Spleen (tissue), 7 donors: ENCODE results near the gene BEX1.

Source experiments
- CTCF ChIP-seq, 11 experiments: fragments of 200-600 bp in 7 of 11; fragments of 450-650 bp in 4 of 11; sonication (generic) in 4 of 11; IDR thresholded peaks in 8 of 11; conservative IDR thresholded peaks in 3 of 11; 1 replicate in 7 of 11; 2 replicates in 4 of 11; pipeline versions ENCODE4 v1.4.0 to v1.8.0; 2016 to 2021; ENCODE audit warnings: antibody characterized with exemption in 11 of 11, inconsistent platforms in 4 of 11, mild to moderate bottlenecking in 1 of 11
- POLR2A ChIP-seq, 3 donors: fragments of 450-650 bp; IDR thresholded peaks; one replicate each; pipeline ENCODE4 v1.5.1; 2017; ENCODE audit warnings: antibody characterized with exemption in 3 of 3, mild to moderate bottlenecking in 1 of 3
- donor health status: DM: no; HTN: no; CAD: no; lungs with moderate emphysema.
- donor health status: DM: no; HTN: no; CAD: no.
- donor health status: DM: no; HTN: no; CAD: no.

GRCh38 chrX:103099691-103100090, 35.7 kb upstream of the BEX1 start:
- TF ChIP-seq POLR2A (IDR thresholded peaks at IDR 0.05) (no peak), CTCF (IDR thresholded peaks at IDR 0.05 in 8 of 11, conservative IDR thresholded peaks at IDR 0.05 in 3 of 11) (no peak)
